H1 (cell line): ENCODE results near the gene CREG2. TPM values are rescaled to one million over a fixed set of nuclear protein-coding genes. Genes with fewer than 3 reads are reported as not detected.

Experiments used
- CTCF ChIA-PET: fragments of 300-600 bp; sonication (Branson Sonifier 250); formaldehyde crosslinking; loops from one replicate; lab custom pipeline; 2021; ENCODE audit not compliant: partially characterized antibody; lab: Charles Lee
- POLR2A ChIA-PET: fragments of 300-600 bp; sonication (Branson Sonifier 250); formaldehyde crosslinking; loops from one replicate; lab custom pipeline; 2021; ENCODE audit warnings: inconsistent platforms; ENCODE audit not compliant: partially characterized antibody; lab: Charles Lee
- DNase-seq, 2 experiments: peaks; one replicate each; pipeline versions ENCODE4 v3.0.0 to v3.0.0-alpha.2; 2010 to 2022; ENCODE audit warnings: low spot score in 2 of 2, low read depth in 1 of 2, mixed read lengths in 1 of 2
- FAIRE-seq: peaks from 2 replicates; lab custom pipeline; 2011; peaks lifted over from hg19 to GRCh38; lab: Jason Lieb, UNC
- H2AFZ ChIP-seq: 2 replicates; pipeline ENCODE4 v1.8.1; 2012; ENCODE audit warnings: low read length, inconsistent platforms
- H2AK5ac ChIP-seq: 2 replicates; pipeline ENCODE4 v1.6.1; 2013; ENCODE audit warnings: low read depth, low read length
- H2BK120ac ChIP-seq: replicated peaks from 2 replicates; pipeline ENCODE3; 2013; ENCODE audit warnings: low read depth, low read length, inconsistent platforms
- H2BK12ac ChIP-seq: 2 replicates; pipeline ENCODE4 v1.6.1; 2013; ENCODE audit warnings: low read depth, low read length
- H2BK15ac ChIP-seq: 2 replicates; pipeline ENCODE4 v1.6.1; 2013; ENCODE audit warnings: low read length
- H2BK20ac ChIP-seq: 2 replicates; pipeline ENCODE4 v1.6.1; 2013; ENCODE audit warnings: low read length
- H2BK5ac ChIP-seq: 2 replicates; pipeline ENCODE4 v1.6.1; 2013; ENCODE audit warnings: low read depth, low read length
- H3K14ac ChIP-seq: 2 replicates; pipeline ENCODE4 v1.6.1; 2013; ENCODE audit warnings: inconsistent platforms; ENCODE audit not compliant: insufficient read length
- H3K18ac ChIP-seq: 2 replicates; pipeline ENCODE4 v1.6.1; 2013; ENCODE audit warnings: low read length; ENCODE audit errors: extremely low read depth
- H3K23ac ChIP-seq: 2 replicates; pipeline ENCODE4 v1.6.1; 2013; ENCODE audit warnings: inconsistent platforms; ENCODE audit not compliant: insufficient read length
- H3K23me2 ChIP-seq: 2 replicates; pipeline ENCODE4 v1.6.1; 2013; ENCODE audit warnings: low read depth, low read length
- H3K27ac ChIP-seq: 2 replicates; pipeline ENCODE4 v1.6.1; 2011; ENCODE audit warnings: low read depth, low read length, inconsistent platforms
- H3K27me3 ChIP-seq, 4 experiments: replicated peaks in 1 of 4; 1 replicate in 1 of 4; 2 replicates in 3 of 4; pipeline versions ENCODE4 v1.6.1 to v1.8.1; 2011 to 2013; ENCODE audit warnings: low read length in 3 of 4, mild to moderate bottlenecking in 3 of 4, inconsistent platforms in 2 of 4, mixed read lengths in 2 of 4, moderate library complexity in 1 of 4; ENCODE audit not compliant: control insufficient read depth in 3 of 4, insufficient read depth in 3 of 4; ENCODE audit errors: extremely low read depth in 1 of 4
- H3K36me3 ChIP-seq, 4 experiments: 2 replicates each; pipeline versions ENCODE4 v1.6.1 to v1.8.1; 2011 to 2013; ENCODE audit warnings: mild to moderate bottlenecking in 4 of 4, low read length in 3 of 4, moderate library complexity in 2 of 4, control low read depth in 1 of 4, inconsistent platforms in 1 of 4; ENCODE audit not compliant: insufficient read depth in 4 of 4, control insufficient read depth in 2 of 4
- H3K4ac ChIP-seq: replicated peaks from 2 replicates; pipeline ENCODE3; 2013; ENCODE audit warnings: low read length, low read depth, mixed read lengths, inconsistent platforms; ENCODE audit not compliant: insufficient read length
- H3K4me1 ChIP-seq, 4 experiments: replicated peaks in 1 of 4; 1 replicate in 1 of 4; 2 replicates in 3 of 4; pipeline versions ENCODE4 v1.6.1 to v1.8.1; 2011 to 2013; ENCODE audit warnings: low read length in 3 of 4, inconsistent platforms in 2 of 4, mixed read lengths in 1 of 4; ENCODE audit not compliant: insufficient read depth in 4 of 4, control insufficient read depth in 3 of 4
- H3K4me2 ChIP-seq, 2 experiments: 2 replicates each; pipeline versions ENCODE4 v1.6.1 to v1.8.1; 2011 to 2013; ENCODE audit warnings: low read depth in 2 of 2, low read length in 2 of 2, control low read depth in 1 of 2, inconsistent platforms in 1 of 2, mild to moderate bottlenecking in 1 of 2; ENCODE audit not compliant: insufficient read depth in 1 of 2
- H3K4me3 ChIP-seq, 4 experiments: fragments of 200-600, 300-600 bp in 1 of 4; sonication (generic), shearing (Covaris generic), sonication (Bioruptor Twin) in 1 of 4; 2 replicates each; pipeline versions ENCODE4 v1.5.1 to v1.8.1; 2011 to 2016; ENCODE audit warnings: low read length in 4 of 4, low read depth in 3 of 4, control low read depth in 2 of 4, inconsistent platforms in 2 of 4, mild to moderate bottlenecking in 2 of 4, mixed read lengths in 1 of 4, moderate library complexity in 1 of 4; ENCODE audit not compliant: insufficient read depth in 2 of 4; ENCODE audit errors: extremely low read depth in 1 of 4
- H3K56ac ChIP-seq: replicated peaks from 2 replicates; pipeline ENCODE3; 2013; ENCODE audit warnings: low read depth, mild to moderate bottlenecking, mixed read lengths, low read length, inconsistent platforms; ENCODE audit not compliant: insufficient read length
- H3K79me1 ChIP-seq: 2 replicates; pipeline ENCODE4 v1.6.1; 2013; ENCODE audit warnings: low read depth, low read length, control low read depth
- H3K79me2 ChIP-seq, 2 experiments: 2 replicates each; pipeline versions ENCODE4 v1.6.1 to v1.8.1; 2012 to 2013; ENCODE audit warnings: low read length in 2 of 2, mild to moderate bottlenecking in 2 of 2, inconsistent platforms in 1 of 2; ENCODE audit not compliant: insufficient read depth in 2 of 2, control insufficient read depth in 1 of 2
- H3K9ac ChIP-seq, 4 experiments: replicated peaks in 1 of 4; 1 replicate in 1 of 4; 2 replicates in 3 of 4; pipeline versions ENCODE4 v1.6.1 to v1.8.1; 2011 to 2013; ENCODE audit warnings: low read depth in 3 of 4, low read length in 3 of 4, control low read depth in 2 of 4, mild to moderate bottlenecking in 2 of 4, moderate library complexity in 2 of 4, inconsistent platforms in 1 of 4; ENCODE audit errors: extremely low read depth in 1 of 4
- H3K9me3 ChIP-seq, 2 experiments: 2 replicates each; pipeline versions ENCODE4 v1.6.1 to v1.8.1; 2012 to 2013; ENCODE audit warnings: mild to moderate bottlenecking in 2 of 2, moderate library complexity in 2 of 2, control low read depth in 1 of 2, inconsistent platforms in 1 of 2, low read depth in 1 of 2, low read length in 1 of 2, mixed read lengths in 1 of 2; ENCODE audit not compliant: insufficient read depth in 2 of 2
- H4K20me1 ChIP-seq, 2 experiments: replicated peaks in 1 of 2; 2 replicates each; pipeline versions ENCODE3 to v1.8.1; 2011 to 2013; ENCODE audit warnings: inconsistent platforms in 2 of 2, low read length in 2 of 2, mild to moderate bottlenecking in 1 of 2; ENCODE audit not compliant: insufficient read depth in 2 of 2, control insufficient read depth in 1 of 2
- H4K5ac ChIP-seq: 2 replicates; pipeline ENCODE4 v1.6.1; 2013; ENCODE audit warnings: low read length, low read depth, mixed read lengths, inconsistent platforms; ENCODE audit not compliant: insufficient read length
- H4K8ac ChIP-seq: 2 replicates; pipeline ENCODE4 v1.8.0; 2013; ENCODE audit warnings: mild to moderate bottlenecking, moderate library complexity, low read length, inconsistent platforms; ENCODE audit not compliant: insufficient read depth; ENCODE audit errors: extremely low read depth
- H4K91ac ChIP-seq: replicated peaks from 2 replicates; pipeline ENCODE3; 2013; ENCODE audit warnings: low read length, mixed read lengths, inconsistent platforms; ENCODE audit not compliant: insufficient read length
- BACH1 ChIP-seq: IDR thresholded peaks from 2 replicates; pipeline ENCODE4 v1.6.1; 2012; ENCODE audit warnings: low read length, improper control_type of control experiment
- CBX8 ChIP-seq: fragments of 300-800, 300-1000 bp; sonication (generic); IDR thresholded peaks from 2 replicates; pipeline ENCODE4 v1.7.1; 2016; ENCODE audit warnings: low read depth, low read length, borderline replicate concordance
- CHD1 ChIP-seq: IDR thresholded peaks from 2 replicates; pipeline ENCODE4 v1.6.1; 2012; ENCODE audit warnings: low read depth, low read length, improper control_type of control experiment
- EP300 ChIP-seq, 2 experiments: IDR thresholded peaks; 1 replicate in 1 of 2; 2 replicates in 1 of 2; pipeline ENCODE4 v1.6.1; 2011 to 2012; ENCODE audit warnings: low read depth in 2 of 2, low read length in 2 of 2, mild to moderate bottlenecking in 2 of 2, borderline replicate concordance in 1 of 2, inconsistent platforms in 1 of 2, moderate library complexity in 1 of 2
- JUN ChIP-seq: IDR thresholded peaks from 2 replicates; pipeline ENCODE4 v1.6.1; 2011; ENCODE audit warnings: low read depth, mild to moderate bottlenecking, improper control_type of control experiment, low read length
- JUND ChIP-seq: IDR thresholded peaks from 2 replicates; pipeline ENCODE4 v1.6.1; 2011; ENCODE audit warnings: mild to moderate bottlenecking, improper control_type of control experiment, low read length
- KDM4A ChIP-seq: IDR thresholded peaks from one replicate; pipeline ENCODE4 v1.7.1; 2012; ENCODE audit warnings: low read depth, mild to moderate bottlenecking, moderate library complexity, low read length, inconsistent platforms; ENCODE audit not compliant: severe bottlenecking
- MAFK ChIP-seq: IDR thresholded peaks from 2 replicates; pipeline ENCODE4 v1.6.1; 2012; ENCODE audit warnings: low read depth, mild to moderate bottlenecking, improper control_type of control experiment, low read length
- MAX ChIP-seq: IDR thresholded peaks from 2 replicates; pipeline ENCODE4 v1.6.1; 2012; ENCODE audit warnings: inconsistent platforms
- POLR2A ChIP-seq, 2 experiments: IDR thresholded peaks; 1 replicate in 1 of 2; 2 replicates in 1 of 2; pipeline ENCODE4 v1.6.1; 2011; ENCODE audit warnings: low read depth in 2 of 2, low read length in 2 of 2, mild to moderate bottlenecking in 2 of 2; ENCODE audit errors: control extremely low read depth in 1 of 2
- SIN3A ChIP-seq, 2 experiments: IDR thresholded peaks in 1 of 2; conservative IDR thresholded peaks in 1 of 2; 2 replicates each; pipeline ENCODE4 v1.6.1; 2011 to 2012; ENCODE audit warnings: low read length in 2 of 2, improper control_type of control experiment in 1 of 2, low read depth in 1 of 2, mild to moderate bottlenecking in 1 of 2
- SRF ChIP-seq: IDR thresholded peaks from 2 replicates; pipeline ENCODE4 v1.6.1; 2011; ENCODE audit warnings: mild to moderate bottlenecking, low read depth, low read length, moderate library complexity
- SUZ12 ChIP-seq: fragments of 200-600 bp; sonication (generic); IDR thresholded peaks from 2 replicates; pipeline ENCODE4 v1.6.1; 2012; ENCODE audit warnings: mild to moderate bottlenecking, inconsistent platforms, low read length, moderate library complexity, mixed read lengths
- TCF12 ChIP-seq: IDR thresholded peaks from 2 replicates; pipeline ENCODE4 v1.6.1; 2011; ENCODE audit warnings: low read depth, mild to moderate bottlenecking, low read length
- WGBS, 2 experiments: shearing (Covaris generic) in 1 of 2; methylation state at CpG; one replicate each; pipeline versions ENCODE4 v1.1.6 to v1.1.7; 2013 to 2015; ENCODE audit warnings: low lambda C conversion rate in 2 of 2, mixed read lengths in 2 of 2, inconsistent platforms in 1 of 2, low coverage in 1 of 2, missing lambda C conversion rate in 1 of 2; ENCODE audit not compliant: insufficient replicate concordance in 2 of 2, insufficient coverage in 1 of 2, insufficient read length in 1 of 2; ENCODE audit errors: extremely low coverage in 1 of 2, missing lambda C conversion rate in 1 of 2; 5-methylcytosine and 5-hydroxymethylcytosine counted together
- polyA plus RNA-seq, 7 experiments: library from polyadenylated mRNA; depleted of rRNA in 3 of 7; stranded (reverse) in 5 of 7; unstranded in 2 of 7; fragments of >200 nt in 5 of 7; fragments of 200-250 nt in 2 of 7; gene quantifications; 1 replicate in 5 of 7; 2 replicates in 1 of 7; 4 replicates in 1 of 7; pipeline versions ENCODE4 v1.2.1 to v1.2.3, GENCODE V29; 2011 to 2013; ENCODE audit warnings: missing spikeins in 2 of 7, mixed read lengths in 2 of 7
- total RNA-seq: library from RNA; stranded (reverse); fragmentation: NEBNext Ultra II Directional; extraction: Animal tissue kit (Norgen Biotek cat#: 25700); gene quantifications from 2 replicates; pipeline ENCODE4 v1.2.1, GENCODE V29; 2021

The CREG2 gene
- total and polyA plus RNA-seq, 2 of the 8 experiments (the other 6 are each of a cell fraction or from before 2014, with no cell fraction given): 2.0 to 2.2 TPM

DNA sequence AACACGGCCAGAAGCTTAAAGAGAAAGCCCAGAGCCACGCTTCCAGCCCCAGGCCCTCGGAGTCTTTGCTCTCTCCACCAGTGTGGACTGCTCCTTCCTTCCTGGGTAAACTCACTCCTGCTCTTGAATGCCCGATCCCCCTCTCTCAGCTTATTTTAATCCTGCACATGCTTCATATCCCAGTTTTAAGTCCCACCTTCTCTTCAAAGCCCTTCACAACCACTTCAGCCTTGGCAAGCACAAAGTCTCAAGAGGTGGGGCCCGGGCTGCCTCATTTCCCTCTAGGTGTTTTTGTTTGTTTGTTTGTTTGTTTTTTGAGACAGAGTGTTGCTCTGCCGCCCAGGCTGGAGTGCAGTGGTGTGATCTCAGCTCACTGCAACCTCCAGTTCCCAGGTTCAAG lies 21.6 kb upstream of the CREG2 start:
- Histone ChIP-seq H2BK20ac (no peak overlapping the region), H4K8ac (no peak overlapping the region), H3K14ac (no peak overlapping the region), H3K4me2 (no peak overlapping the region), H4K20me1 (peaks cover 0 to 2% of the 10 kb centered on the region in 2 experiments), H2AFZ (no peak overlapping the region), H4K91ac (no peak overlapping the region), H3K4me1 (peaks cover 0 to 3% (median under 1%) of the 10 kb centered on the region in 4 experiments; a peak in 3 of 7 replicates), H3K4ac (no peak overlapping the region), H3K4me3 (no peak overlapping the region), H3K9ac (no peak overlapping the region), H3K23ac (no peak overlapping the region), H2BK12ac (no peak overlapping the region), H3K18ac (no peak overlapping the region), H3K9me3 (no peaks in the 10 kb centered on the region), H2BK120ac (no peak overlapping the region), H3K27me3 (no peaks in the 10 kb centered on the region), H2AK5ac (no peak overlapping the region), H4K5ac (no peak overlapping the region), H3K79me1 (no peaks in the 10 kb centered on the region), H3K23me2 (peaks cover 3% of the 10 kb centered on the region; the same call in 1 of the 2 replicates), H3K36me3 (no peaks in the 10 kb centered on the region), H2BK15ac (no peak overlapping the region), H3K56ac (no peak overlapping the region), H3K79me2 (no peaks in the 10 kb centered on the region), H2BK5ac (no peak overlapping the region; the same call in 1 of the 2 replicates), H3K27ac (no peak overlapping the region)
- DNase-seq (no peak), FAIRE-seq (no peak)
- CTCF ChIA-PET: interaction anchor here (0.6 to 5.1 kb wide), 16 partner anchors 8 to 1894 kb away, joined by 3 to 32 read pairs (median 3); partner anchors contain the start of gene CREG2
- POLR2A ChIA-PET: no interaction called here
- WGBS, 2 experiments: 87% methylated on average over 6 of the region's 6 CpGs; no CpG with 5 or more reads in 1 of the 2 experiments
- no peak for TF ChIP-seq KDM4A
- TF ChIP-seq SIN3A (conservative IDR thresholded peaks at IDR 0.05 in 1 of 2, IDR thresholded peaks at IDR 0.05 in 1 of 2; ENCODE audit: low read depth in 1 of 2, low read length in 2 of 2): no peak
- no peak for TF ChIP-seq SUZ12
- no peak for TF ChIP-seq CBX8
- no peak for TF ChIP-seq CHD1
- TF ChIP-seq POLR2A (IDR thresholded peaks at IDR 0.05; ENCODE audit: control extremely low read depth in 1 of 2, low read depth in 2 of 2, low read length in 2 of 2): no peak
- no peak for TF ChIP-seq JUN
- no peak for TF ChIP-seq TCF12
- TF ChIP-seq SRF: no peak
- no peak for TF ChIP-seq BACH1
- no peak for TF ChIP-seq MAX
- no peak for TF ChIP-seq EP300 (IDR thresholded peaks at IDR 0.05; ENCODE audit: borderline replicate concordance in 1 of 2, low read depth in 2 of 2, low read length in 2 of 2)
- no peak for TF ChIP-seq JUND
- TF ChIP-seq MAFK: no peak
